Activated CD8-positive, alpha-beta memory T cell treated with anti-CD3 and anti-CD28 coated beads for 1 hour (primary cell): ENCODE measurements around the gene GRM5.
"Not testable (repeated sequence)": the region's sequence is repeated elsewhere in the genome, so short reads cannot be mapped to it uniquely, and the experiment has no call there.

Source experiments
- DNase-seq, 2 donors: peaks; one replicate each; pipeline ENCODE4 v3.0.0-alpha.2; 2020; ENCODE audit warnings: low read depth in 1 of 2; ENCODE audit errors: extremely low read depth in 1 of 2

GRM5 gene

GRCh38 chr11:88552379-88553062 is 513.3 kb downstream of the GRM5 start:
- DNase-seq: peak in 1 of 2 donors; percentile 12

DNA sequence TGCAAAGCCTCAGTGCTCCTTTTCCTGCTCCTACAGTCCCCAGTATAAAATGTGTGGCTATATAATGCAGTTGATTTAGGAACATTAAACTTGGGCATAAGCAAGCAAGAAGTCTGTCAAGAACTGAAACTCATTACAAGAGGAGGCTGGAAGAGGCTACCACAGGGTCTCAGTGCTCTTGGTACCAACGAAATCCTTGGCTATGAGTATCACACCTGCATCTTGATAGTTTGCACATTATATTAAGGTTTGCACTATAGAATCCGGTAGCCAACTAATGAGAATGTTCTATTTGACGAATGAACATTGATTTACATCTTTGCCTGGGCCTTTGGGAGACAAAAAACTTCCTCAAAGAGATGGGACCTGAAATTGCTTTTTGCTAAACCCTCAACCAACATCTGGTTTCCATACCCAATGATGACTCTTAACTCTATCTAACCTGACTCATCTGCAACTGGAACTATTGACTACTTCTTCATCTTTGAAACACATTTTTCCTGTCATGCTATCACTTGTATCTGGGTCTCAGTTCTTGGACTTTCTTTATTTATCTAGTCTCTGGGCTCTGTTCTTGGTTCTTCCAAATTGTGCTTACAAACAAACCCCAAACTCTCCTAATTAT is 521.0 kb downstream of the GRM5 start:
- no peak for DNase-seq

- DNase-seq: peak; percentile 31 to 47
These were observed 521.7 kb downstream of the GRM5 start for GRCh38 chr11:88543902-88544655.

DNA sequence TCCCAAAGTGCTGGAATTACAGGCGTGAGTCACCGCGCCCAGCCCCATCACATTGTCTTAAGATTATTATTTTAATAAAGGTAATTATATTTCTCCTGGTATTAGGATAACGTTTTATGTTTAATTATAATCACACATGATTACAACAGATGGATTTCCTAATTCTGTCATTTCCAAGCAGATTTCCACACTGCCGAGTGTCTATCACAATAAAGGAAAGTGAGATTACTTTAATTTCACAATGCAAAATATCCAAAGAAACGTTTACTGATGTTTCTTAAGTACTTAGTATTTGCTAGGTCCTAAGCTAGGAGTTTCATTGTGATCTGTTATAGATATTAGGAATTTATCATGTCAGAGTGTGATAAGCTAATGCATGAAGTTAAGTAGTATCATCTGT is 524.8 kb downstream of the GRM5 start:
- no peak for DNase-seq

- no peak for DNase-seq
These were observed 527.7 kb downstream of the GRM5 start for GRCh38 chr11:88538098-88538497.

GRCh38 chr11:88537613-88538012 is 528.2 kb downstream of the GRM5 start:
- no peak for DNase-seq

GRCh38 chr11:88536616-88537265 is 529.0 kb downstream of the GRM5 start:
- DNase-seq: no peak

DNA sequence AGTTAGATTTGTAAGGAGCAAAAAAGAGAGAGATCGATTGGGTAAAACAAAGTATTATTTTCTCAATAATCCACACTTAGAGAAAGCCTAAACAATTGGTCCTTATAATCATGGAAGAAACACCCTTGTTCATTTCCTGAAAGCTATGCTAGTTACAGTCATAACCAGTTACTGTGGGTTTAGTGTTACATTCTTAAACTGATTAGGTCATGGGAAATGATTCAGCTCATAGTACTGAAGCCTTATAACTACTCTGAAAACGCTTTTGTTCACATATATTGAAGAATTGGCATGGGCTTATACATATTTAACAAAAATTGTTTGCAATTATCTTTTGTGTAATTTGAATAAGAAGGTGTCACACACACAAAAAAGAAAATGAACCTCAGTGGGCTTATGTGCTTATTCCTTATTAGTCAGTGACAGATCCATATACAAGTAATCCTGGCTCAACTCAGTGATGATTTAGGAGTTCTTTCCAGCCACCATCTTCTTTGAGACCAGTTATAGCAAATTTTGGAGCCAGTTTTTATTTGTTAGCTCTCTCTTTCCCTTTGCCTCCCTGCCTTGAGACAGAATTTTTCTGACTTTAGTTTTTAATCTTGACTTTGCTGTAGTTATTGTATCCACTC is 529.8 kb downstream of the GRM5 start:
- DNase-seq: no peak

- DNase-seq: no peak
These were observed 530.5 kb downstream of the GRM5 start for GRCh38 chr11:88535266-88535665.

DNA sequence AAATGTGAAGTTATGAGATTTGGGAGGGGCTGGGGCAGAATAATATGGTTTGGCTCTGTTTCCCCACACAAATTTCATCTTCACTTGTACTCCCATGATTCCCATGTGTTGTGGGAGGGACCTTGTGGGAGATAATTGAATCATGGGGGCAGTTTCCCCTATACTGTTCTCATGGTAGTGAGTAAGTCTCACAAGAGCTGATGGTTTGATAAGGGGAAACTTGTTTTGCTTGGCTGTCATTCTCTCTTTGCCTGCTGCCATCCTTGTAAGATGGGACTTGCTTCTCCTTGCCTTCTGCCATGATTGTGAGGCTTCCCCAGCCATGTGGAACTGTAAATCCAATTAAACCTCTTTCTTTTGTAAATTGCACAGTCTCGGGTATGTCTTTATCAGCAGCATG is 531.1 kb downstream of the GRM5 start:
- DNase-seq: not testable (repeated sequence)

- DNase-seq: no peak
These were observed 531.6 kb downstream of the GRM5 start for GRCh38 chr11:88534185-88534584.

DNA sequence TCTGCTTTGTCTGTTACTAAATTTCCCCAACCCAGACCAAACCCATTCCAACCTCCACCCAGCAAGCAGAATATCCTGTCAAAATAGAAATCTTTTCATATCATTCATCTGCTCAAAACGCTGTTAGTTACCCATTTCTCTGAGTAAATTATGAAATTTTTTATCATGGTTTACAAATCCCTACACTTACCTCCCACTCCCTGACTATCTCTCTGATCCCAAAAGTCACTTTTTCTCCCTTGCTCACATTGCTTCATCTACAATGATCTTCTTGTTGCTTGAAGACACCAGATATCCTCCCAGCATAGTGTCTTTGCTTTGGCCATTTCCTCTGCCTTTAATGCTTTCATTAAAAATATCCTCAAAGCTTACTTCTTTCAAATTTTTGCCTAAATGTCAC is 532.8 kb downstream of the GRM5 start:
- no peak for DNase-seq

GRCh38 chr11:88531831-88532230 is 534.0 kb downstream of the GRM5 start:
- DNase-seq: no peak

DNA sequence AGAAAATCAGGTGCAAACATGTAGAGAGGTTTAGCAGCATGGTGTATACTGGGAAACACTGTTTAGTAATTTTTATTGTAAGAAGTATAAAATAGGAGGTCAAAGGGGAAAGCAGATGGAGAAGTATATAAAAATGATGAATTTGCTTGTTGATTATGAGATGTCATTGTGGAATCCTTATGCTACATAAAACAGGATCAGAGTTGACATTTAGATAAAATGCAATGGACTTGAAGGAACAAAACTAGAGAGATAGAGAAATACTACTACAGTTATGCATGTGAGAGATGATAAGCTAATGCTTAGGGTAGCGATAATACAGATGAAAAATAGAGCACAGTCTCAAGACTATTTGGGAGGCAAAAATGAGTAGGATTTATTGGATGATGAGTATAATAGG is 536.4 kb downstream of the GRM5 start:
- DNase-seq: no peak

GRCh38 chr11:88523386-88524071 is 542.3 kb downstream of the GRM5 start:
- DNase-seq: no peak

- no peak for DNase-seq
These were observed 543.0 kb downstream of the GRM5 start for GRCh38 chr11:88522624-88523385.

DNA sequence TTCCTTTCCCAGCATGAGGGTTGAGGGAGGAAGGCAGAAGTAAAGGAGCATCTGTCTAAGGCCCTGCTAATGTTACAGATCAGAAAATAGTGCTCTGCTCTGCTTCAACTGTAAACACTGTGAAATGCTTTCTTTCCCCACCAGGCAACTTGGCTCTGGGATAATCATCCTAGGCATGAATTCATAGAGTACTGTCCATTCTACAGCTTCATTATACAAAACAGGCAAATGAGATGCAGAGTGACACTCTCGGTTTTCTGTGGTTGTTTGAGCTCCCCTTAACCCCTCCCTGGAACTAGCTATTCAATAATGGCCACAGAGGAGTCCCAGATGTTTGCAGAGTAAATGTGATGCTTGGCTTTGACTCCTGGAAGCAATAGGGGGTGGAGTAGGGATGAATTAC is 544.0 kb downstream of the GRM5 start:
- DNase-seq: no peak

- DNase-seq: no peak
These were observed 544.4 kb downstream of the GRM5 start for GRCh38 chr11:88521399-88521798.

GRCh38 chr11:88520391-88520790 is 545.4 kb downstream of the GRM5 start:
- DNase-seq: no peak

- no peak for DNase-seq
These were observed 550.8 kb downstream of the GRM5 start for GRCh38 chr11:88515002-88515401.
